ENCODE measurements around the gene ELF3.
"Not testable (repeated sequence)": the region's sequence is repeated elsewhere in the genome, so short reads cannot be mapped to it uniquely, and the experiment has no call there.

The ELF3 gene

GRCh38 chr1:202010180-202011015 is at the start of gene ELF3:
Gene ELF3 (plus strand): TSS chr1:202010587. CDS start chr1:202011137, 550 bp downstream.
- DNase-seq, result peak; percentile 90 to 95

GRCh38 chr1:201962382-201962781 is 48.0 kb upstream of the ELF3 start:
- DNase-seq, result not testable (repeated sequence)

- no peak for DNase-seq
Measured at GRCh38 chr1:201964261-201964660, 46.1 kb upstream of the ELF3 start.

- no peak for DNase-seq
Measured at GRCh38 chr1:201966171-201966570, 44.2 kb upstream of the ELF3 start.

GRCh38 chr1:201968202-201968925 is 42.0 kb upstream of the ELF3 start:
- DNase-seq, result no peak

DNA sequence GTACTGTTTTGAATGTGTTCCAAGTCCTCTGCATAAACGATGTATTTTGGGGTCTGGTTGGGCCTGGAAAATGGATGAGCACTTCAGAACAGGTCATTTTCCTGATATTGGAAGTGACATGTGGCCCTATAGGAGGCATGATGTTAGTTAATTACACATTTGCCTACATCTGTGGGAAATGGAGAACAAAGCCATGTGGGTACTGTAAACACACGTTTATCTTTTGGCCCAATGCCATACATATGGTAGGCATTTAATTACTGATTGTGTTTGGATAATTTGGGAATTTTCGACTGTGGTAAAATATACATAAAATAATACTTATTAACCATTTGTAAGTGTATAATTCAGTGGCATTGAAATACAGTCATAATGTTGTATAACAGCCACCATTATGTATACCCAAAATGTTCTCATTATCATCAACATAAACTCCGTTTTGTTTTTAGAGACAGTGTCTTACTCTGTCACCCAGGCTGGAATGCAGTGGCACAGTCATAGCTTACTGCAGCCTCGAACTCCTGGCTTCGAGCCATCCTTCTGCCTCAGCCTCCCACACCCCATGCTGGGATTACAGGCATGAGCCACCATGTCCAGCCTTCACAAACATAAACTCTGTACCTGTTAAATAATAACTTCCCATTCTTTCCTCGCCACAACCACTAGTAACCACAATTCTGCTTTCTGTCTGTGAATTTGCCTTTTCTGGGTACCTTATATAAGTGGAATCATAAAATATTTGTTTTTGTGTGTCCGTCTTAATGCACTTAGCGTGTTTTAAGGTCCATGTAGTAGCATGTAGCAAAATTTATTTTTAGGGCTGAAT is 39.8 kb upstream of the ELF3 start:
- no peak for DNase-seq

DNA sequence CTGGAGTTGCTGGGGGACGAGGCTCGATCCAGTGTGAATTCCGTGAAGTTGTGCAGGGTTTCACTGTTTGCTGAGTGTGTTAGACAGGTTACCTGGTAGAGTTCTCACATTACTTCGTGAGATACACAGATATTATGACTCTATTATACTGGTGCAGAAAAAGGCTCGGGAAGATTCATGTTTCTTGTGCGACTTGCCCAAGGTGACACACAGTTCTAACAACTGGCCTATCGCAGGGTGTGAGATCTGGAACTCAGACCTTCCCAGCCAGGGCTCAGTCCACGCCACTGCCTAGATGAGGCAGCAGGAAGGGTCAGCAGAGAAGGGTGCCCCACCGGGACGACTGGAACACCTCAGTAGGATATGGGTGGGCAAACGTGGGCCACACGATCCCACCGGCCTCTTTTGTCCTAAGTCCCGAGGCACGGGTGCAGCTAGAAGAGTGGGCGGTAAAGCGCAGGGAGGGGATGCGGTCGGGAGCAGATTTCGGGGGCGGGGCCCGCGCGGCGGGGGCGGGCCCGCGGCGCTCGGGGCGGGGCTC is 28.2 kb upstream of the ELF3 start:
- peak; percentile 23 to 35 for DNase-seq

- DNase-seq, result peak; percentile 39 to 52
Measured at GRCh38 chr1:201982623-201983379, 27.6 kb upstream of the ELF3 start, which contains the start of gene RNPEP. Gene RNPEP (plus strand): TSS chr1:201982648. CDS start chr1:201982667, 19 bp downstream.

DNA sequence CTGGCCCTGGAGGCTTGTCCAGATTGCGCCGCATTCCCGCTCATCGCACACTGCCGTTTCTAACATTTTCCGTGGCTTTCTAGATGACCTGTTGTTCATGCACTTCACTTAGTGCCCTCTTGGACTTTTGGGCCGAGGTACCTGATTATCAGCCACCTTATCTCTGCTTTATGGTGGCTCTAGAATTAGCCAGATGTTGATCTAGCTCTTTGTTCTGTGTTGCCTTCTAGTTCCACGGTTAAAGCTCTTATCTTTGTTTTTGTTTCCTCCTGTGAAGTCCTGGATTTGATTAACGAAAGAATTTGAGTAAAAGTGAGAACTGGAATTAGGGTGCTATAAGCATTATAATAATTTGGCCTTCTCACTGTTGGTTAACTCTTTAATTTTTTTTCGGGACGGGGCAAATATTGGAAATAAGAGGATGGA is 27.0 kb upstream of the ELF3 start:
- DNase-seq, result no peak

GRCh38 chr1:201984446-201984845 is 25.9 kb upstream of the ELF3 start:
- DNase-seq, result no peak

DNA sequence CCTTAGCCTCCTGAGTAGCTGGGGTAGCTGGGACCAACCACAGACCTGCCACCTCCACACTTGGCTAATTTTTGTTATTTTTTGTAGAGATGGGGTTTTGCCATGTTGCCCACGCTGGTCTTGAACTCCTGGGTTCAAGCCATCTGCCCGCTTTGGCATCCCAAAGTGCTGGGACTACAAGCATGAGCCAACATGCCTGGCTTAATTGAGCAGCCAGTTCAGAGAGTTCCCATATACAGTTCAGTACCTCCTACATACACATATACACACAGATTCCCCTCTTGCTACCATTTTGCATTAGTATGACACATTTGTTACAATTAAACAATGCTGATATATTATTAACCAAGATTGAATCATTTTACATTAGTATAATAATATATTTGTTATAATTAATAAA is 25.0 kb upstream of the ELF3 start:
- no peak for DNase-seq

GRCh38 chr1:201988601-201989000 is 21.8 kb upstream of the ELF3 start:
- no peak for DNase-seq

GRCh38 chr1:201989354-201990128 is 20.8 kb upstream of the ELF3 start:
- DNase-seq, result no peak

DNA sequence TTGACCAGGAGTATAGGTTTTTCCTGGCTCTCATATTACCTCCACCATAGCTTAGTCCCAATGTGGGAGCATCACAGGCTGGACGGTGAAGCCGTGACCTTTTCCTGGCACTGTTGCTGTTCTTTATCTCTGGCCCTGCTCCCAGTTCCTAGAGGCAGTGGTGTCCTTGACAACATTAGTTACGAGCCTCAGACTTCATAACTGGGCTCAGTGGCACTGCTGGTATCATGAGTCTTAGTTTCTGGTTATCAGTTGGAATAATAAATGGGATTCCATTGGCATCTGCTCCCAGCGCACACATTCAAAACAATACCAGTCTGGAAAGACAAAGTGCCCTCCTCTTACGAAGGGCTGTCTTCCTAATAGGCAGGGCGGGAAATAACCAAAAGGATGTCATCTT is 20.0 kb upstream of the ELF3 start:
- DNase-seq, result no peak

DNA sequence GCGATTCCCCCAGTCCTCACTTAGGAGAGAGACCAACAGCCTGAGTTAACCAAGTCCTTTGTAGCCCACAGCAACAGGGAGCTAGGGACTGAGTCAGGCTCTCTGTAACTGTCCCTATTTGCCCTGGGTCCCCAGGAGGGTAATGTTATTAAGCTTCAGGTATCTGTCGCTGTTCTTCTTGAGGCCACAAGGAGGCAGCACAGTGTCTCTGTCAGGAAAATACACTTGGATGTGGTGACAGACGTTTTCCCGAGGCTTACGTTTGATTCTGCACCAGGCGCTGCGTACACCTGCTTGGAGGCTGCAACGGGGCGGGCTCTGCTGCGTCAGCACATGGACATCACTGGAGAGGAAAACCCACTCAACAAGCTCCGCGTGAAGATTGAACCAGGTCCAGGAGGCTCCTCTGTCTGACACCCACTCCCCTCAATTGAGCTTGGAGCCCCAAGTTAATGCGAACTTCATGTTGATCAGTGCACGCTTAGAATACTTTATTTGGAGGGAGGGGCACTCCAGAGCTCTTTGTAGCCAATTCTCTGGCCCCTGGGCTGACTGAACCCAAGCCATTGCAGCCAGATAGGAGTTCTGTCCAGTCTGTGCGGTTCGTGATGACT is 10.7 kb upstream of the ELF3 start:
- peak; percentile 47 to 65 for DNase-seq

GRCh38 chr1:202002507-202002906 is 7.9 kb upstream of the ELF3 start:
- no peak for DNase-seq

- no peak for DNase-seq
Measured at GRCh38 chr1:202004711-202005110, 5.7 kb upstream of the ELF3 start.

DNA sequence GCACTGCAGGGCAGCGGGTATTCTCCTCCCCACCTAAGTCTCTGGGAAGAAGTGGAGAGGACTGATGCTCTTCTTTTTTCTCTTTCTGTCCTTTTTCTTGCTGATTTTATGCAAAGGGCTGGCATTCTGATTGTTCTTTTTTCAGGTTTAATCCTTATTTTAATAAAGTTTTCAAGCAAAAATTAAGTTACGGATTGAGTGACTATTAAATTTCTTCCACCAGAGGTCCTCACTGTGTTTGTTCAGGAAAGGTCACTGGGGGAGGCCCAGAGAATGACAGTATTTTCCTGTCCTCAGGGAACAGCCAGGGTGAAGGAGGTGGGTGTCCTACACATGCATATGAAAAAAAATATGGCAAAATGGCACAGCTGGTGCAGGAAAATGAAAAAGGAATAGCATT is 4.4 kb upstream of the ELF3 start:
- peak in 1 of 2 experiments; percentile 24 for DNase-seq

DNA sequence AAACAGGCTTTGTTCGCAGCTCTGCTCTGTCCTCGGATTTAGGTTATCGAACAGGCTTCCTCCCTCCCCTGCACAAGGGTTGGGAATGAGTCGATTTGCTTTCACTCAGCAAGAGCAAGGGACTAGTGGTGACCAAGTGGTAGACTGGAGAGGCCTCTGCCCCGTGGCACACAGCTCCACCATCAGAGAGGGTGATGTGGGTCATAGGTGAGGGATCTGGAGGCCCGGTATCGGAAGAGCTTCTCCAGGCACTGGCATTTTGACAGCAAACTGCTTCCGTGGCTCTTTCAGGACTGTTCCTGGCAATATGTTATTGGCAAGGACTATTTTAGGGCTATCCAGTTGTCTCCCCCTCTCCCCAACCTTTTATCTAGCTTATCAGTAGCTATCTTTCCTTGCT is 3.1 kb upstream of the ELF3 start:
- DNase-seq, result no peak

DNA sequence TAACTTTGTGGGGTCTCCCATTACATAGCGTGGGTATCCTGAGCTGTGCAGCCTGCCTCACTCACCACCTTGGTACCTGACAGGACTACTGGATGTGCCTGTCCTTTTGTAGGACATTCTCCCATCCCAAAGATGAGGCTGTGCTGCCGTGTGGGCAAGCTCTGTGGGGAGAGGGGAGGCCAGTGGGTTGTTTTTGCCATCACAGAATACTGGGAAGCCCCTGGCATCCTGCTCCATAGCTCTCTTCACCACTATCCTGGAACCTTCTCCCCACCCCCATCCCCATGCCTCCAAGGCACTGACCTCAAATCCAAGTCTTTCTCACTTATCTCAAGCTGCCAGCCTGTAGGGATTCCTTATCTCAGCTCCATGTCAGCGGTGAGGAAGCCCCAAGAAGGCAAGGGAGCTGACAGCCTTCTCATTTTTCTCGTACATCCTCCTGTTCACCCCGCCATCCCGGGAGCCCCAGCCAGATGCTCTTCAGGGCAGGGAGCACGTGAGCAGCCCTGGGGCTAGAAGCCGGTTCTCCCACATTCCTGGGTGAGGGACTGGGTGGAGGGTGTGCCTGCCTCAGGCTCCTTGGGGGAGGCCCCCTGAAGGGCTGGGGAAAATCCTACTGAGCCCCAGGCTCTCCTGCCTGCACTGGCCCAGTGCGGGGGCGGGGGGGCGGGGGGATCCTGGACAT is 2.4 kb upstream of the ELF3 start:
- DNase-seq, result no peak
